AG08395 (cell line): ENCODE results near the gene TRMT13.
"Not testable (repeated sequence)": the region's sequence is repeated elsewhere in the genome, so short reads cannot be mapped to it uniquely, and the experiment has no call there.

ENCODE experiments used
- DNase-seq: peaks from one replicate; pipeline ENCODE4 v3.0.0; 2012; ENCODE audit warnings: mixed read lengths, low spot score

The TRMT13 gene

DNA sequence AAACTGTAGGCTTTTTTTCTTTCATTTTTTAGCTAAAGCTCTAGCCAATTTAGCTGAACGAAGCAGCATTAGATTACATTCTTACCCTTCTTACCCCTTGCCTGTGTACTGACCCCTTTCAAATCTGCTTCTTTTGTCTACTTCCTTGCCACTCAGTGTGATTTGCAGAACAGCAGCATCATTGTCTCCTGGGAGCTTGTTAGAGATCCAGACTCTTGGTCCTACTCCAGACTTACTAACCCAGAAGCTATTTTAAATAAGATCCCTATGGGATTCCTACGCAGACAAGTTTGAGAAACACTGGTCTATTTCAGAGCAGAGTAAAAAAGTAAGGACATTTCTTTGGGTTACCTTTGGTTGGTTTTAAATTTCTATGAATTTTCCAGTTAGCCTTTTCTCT, 31.3 kb downstream of the TRMT13 start:
- peak; percentile 54 for DNase-seq

DNA sequence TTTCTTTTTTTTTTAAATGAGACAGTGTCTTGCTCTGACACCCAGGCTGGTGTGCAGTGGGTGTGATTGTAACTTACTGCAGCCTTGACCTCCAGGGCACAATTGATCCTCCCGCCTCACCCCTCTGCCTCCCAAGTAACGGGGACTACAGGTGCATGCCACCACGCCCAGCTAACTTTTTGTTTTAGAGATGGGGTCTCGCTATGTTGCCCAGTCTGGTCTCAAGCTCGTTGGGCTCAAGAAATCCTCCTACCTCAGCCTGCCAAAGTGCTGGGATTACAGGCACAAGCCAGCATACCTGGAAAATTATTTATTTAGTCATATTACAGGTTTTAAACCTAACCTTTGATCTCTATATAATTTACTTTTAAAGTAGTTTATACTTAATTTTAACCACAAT, 31.7 kb downstream of the TRMT13 start:
- no peak for DNase-seq

DNA sequence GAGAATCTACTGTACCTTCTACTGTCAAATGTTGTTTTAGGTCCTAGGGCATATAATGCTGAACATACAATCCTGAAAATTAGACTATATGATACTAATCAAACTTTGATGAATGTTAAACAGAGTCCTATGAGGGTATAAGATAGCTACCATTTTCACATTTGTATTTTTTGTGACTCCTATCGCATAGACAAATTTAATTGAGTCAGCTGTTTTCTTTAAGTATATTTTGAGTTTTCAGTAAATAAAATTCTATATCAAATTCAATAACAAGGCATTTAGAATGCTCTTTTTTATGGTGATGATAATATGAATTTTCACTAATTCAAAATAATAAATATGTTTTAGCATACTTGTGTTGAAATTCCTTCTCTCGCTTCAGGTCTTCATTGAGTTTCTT, 35.1 kb downstream of the TRMT13 start:
- no peak for DNase-seq

GRCh38 chr1:100177295-100178041, 44.5 kb downstream of the TRMT13 start:
- DNase-seq: no peak

- DNase-seq: no peak
These were observed 45.1 kb downstream of the TRMT13 start, which contains the start of gene LRRC39 for GRCh38 chr1:100178091-100178490. TSS of gene LRRC39 (minus strand) at chr1:100178256. CDS start at chr1:100168516, 9,740 bp downstream.

DNA sequence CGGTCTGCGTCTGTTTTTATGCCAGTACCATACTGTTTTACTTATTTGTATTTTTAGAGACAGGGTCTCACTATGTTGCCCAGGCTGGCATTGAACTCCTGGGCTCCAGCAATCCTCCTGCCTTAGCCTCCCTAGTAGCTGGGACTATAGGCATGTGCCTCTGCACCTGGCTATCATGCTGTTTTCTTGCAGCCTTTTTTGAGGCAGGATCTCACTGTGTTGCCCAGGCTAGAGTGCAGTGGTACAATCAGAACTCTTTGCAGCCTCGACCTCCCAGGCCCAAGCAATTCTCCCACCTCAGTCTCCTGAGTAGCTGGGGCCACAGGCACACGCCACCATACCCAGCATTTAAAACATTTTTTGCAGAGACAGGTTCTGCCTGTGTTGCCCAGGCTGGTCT, 50.4 kb downstream of the TRMT13 start:
- DNase-seq: no peak

GRCh38 chr1:100184536-100184935, 51.6 kb downstream of the TRMT13 start:
- DNase-seq: no peak

GRCh38 chr1:100187912-100188311, 54.9 kb downstream of the TRMT13 start:
- DNase-seq: peak; percentile 16

DNA sequence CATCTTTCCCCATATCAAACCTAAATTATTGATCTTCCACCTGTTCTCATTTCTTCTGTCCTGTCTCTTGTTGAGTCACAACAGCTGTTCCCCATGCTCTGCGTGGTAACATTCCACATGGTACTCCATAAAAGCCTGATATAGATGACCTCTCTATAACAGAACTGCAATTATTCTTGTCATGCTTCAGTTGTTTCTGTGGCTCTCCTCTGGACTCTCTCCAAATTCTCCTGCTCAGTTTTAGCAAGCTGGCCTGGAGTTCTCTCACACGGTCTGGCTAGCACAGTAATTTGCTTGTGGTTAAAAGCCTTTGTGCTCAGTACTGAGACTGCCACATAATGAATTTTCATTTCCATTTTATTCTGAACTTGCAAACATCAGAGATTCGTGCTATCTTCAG, 55.7 kb downstream of the TRMT13 start:
- DNase-seq: peak; percentile 70

- no peak for DNase-seq
These were observed 65.6 kb downstream of the TRMT13 start for GRCh38 chr1:100198596-100198995.

DNA sequence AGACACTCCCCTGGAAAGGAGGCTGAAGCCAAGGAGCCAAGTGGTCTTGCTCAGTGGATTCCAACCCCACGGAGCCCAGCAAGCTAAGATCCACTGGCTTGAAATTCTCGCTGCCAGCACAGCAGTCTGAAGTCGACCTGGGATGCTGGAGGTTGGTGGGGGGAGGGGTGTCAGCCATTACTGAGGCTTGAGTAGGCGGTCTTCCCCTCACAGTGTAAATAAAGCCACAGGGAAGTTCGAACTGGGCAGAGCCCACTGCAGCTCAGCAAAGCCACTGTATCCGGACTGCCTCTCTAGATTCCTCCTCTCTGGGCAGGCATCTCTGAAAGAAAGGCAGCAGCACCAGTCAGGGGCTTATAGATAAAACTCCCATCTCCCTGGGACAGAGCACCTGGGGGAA, 67.1 kb downstream of the TRMT13 start:
- not testable (repeated sequence) for DNase-seq
